GM18507 (cell line): ENCODE measurements around the gene EEF1AKMT2.

Experiments
- DNase-seq: peaks from one replicate; pipeline ENCODE4 v3.0.0; 2011; ENCODE audit warnings: low read depth; ENCODE audit not compliant: insufficient read length; ENCODE audit errors: extremely low spot score
- FAIRE-seq: peaks from 2 replicates; lab custom pipeline; 2011; peaks lifted over from hg19 to GRCh38; lab: Jason Lieb, UNC

EEF1AKMT2 gene

GRCh38 chr10:124725791-124726190 is 65.9 kb downstream of the EEF1AKMT2 start:
- DNase-seq (no peak), FAIRE-seq (no peak)

GRCh38 chr10:124725171-124725631 is 66.5 kb downstream of the EEF1AKMT2 start:
- DNase-seq = no peak
- no peak for FAIRE-seq

- no peak for DNase-seq
- FAIRE-seq = no peak
Measured at GRCh38 chr10:124724279-124725027, 67.2 kb downstream of the EEF1AKMT2 start.

GRCh38 chr10:124723826-124724225 is 67.9 kb downstream of the EEF1AKMT2 start:
- FAIRE-seq = no peak
- DNase-seq = no peak

- FAIRE-seq = peak; percentile 97
- peak; percentile 71 for DNase-seq
Measured at GRCh38 chr10:124722798-124723783, 68.6 kb downstream of the EEF1AKMT2 start.

GRCh38 chr10:124721330-124722045 is 70.2 kb downstream of the EEF1AKMT2 start:
- FAIRE-seq (peak; percentile 42), DNase-seq (no peak)

GRCh38 chr10:124719213-124719851 is 72.4 kb downstream of the EEF1AKMT2 start:
- DNase-seq (no peak), FAIRE-seq (peak; percentile 83)

- DNase-seq = no peak
- FAIRE-seq = peak; percentile 84
Measured at GRCh38 chr10:124717911-124718741, 73.6 kb downstream of the EEF1AKMT2 start.

- FAIRE-seq (no peak), DNase-seq (no peak)
Measured at GRCh38 chr10:124717041-124717757, 74.5 kb downstream of the EEF1AKMT2 start.

GRCh38 chr10:124716369-124716768 is 75.3 kb downstream of the EEF1AKMT2 start:
- no peak for FAIRE-seq
- no peak for DNase-seq

- no peak for FAIRE-seq
Measured at GRCh38 chr10:124715439-124715838, 76.2 kb downstream of the EEF1AKMT2 start.

GRCh38 chr10:124713679-124714255 is 77.9 kb downstream of the EEF1AKMT2 start:
- FAIRE-seq = no peak
- no peak for DNase-seq

More at GRCh38 chr10:124715439-124715838, 76.2 kb downstream of the EEF1AKMT2 start:
- no peak for DNase-seq

GRCh38 chr10:124712704-124713407 is 78.8 kb downstream of the EEF1AKMT2 start:
- FAIRE-seq (no peak), DNase-seq (no peak)

GRCh38 chr10:124711145-124711544 is 80.5 kb downstream of the EEF1AKMT2 start:
- FAIRE-seq = no peak
- no peak for DNase-seq

GRCh38 chr10:124710266-124710881 is 81.3 kb downstream of the EEF1AKMT2 start:
- DNase-seq (no peak), FAIRE-seq (no peak)

- no peak for DNase-seq
- no peak for FAIRE-seq
Measured at GRCh38 chr10:124709861-124710260, 81.8 kb downstream of the EEF1AKMT2 start.
